PC-9 (cell line): Measurements from ENCODE around the gene POU6F2.

ENCODE experiments used
- CTCF ChIP-seq: fragments of 200-600 bp; sonication (generic); conservative IDR thresholded peaks from 2 replicates; pipeline ENCODE4 v1.6.1; 2017; ENCODE audit warnings: mixed run types, antibody characterized with exemption, mild to moderate bottlenecking, moderate library complexity
- EZH2 ChIP-seq: fragments of 200-600 bp; sonication (generic); IDR thresholded peaks from 2 replicates; pipeline ENCODE4 v1.8.0; 2017; ENCODE audit warnings: antibody characterized with exemption, low read depth

- no peak for TF ChIP-seq CTCF
- TF ChIP-seq EZH2, result no peak
Measured at GRCh38 chr7:39461263-39461820, 483.6 kb downstream of the POU6F2 start.
